K562 (cell line): ENCODE results near the gene BCL6B. TPM values are rescaled to one million over a fixed set of nuclear protein-coding genes. Genes with fewer than 3 reads are reported as not detected.

ENCODE experiments used
- ATAC-seq: fragments of 200-7000 bp; cut with Tn5 transposase; 3 replicates; pipeline ENCODE4 v1.9.1; 2020; ENCODE audit warnings: moderate library complexity
- BruUV-seq: library from RNA; stranded (reverse); fragments of 400-500 nt; replicated peaks from 2 replicates; lab custom pipeline; 2021; lab: Mats Ljungman, UMichigan
- CTCF ChIA-PET: fragments of 300-600 bp; formaldehyde crosslinking; extraction: SDS; loops from one replicate; lab custom pipeline; 2021; ENCODE audit warnings: low intra/inter-chr PET ratio; lab: Yijun Ruan, JAX
- POLR2A ChIA-PET: fragments of 300-600, 350-650 bp; sonication (Branson Sonifier 250); formaldehyde crosslinking; extraction: SDS; loops from one replicate; lab custom pipeline; 2021; ENCODE audit warnings: antibody characterized with exemption, inconsistent platforms; lab: Yijun Ruan, JAX
- DNase-seq, 4 experiments: peaks; one replicate each; pipeline versions ENCODE4 v3.0.0 to v3.0.0-alpha.2; 2011 to 2018; ENCODE audit warnings: low spot score in 3 of 4, mixed read lengths in 3 of 4; ENCODE audit errors: extremely low read depth in 1 of 4
- FAIRE-seq: peaks from 2 replicates; lab custom pipeline; 2011; peaks lifted over from hg19 to GRCh38; lab: Jason Lieb, UNC
- H2AFZ ChIP-seq: 2 replicates; pipeline ENCODE4 v1.6.0; 2011; ENCODE audit warnings: low read depth, low read length, control low read depth, inconsistent platforms
- H3K27ac ChIP-seq: fragments of 200-600 bp; 3 replicates; pipeline ENCODE4 v1.8.0; 2011; ENCODE audit warnings: low read depth, mild to moderate bottlenecking, control low read depth, inconsistent platforms, low read length, moderate library complexity, mixed read lengths; ENCODE audit errors: extremely low read depth
- H3K27me3 ChIP-seq, 2 experiments: fragments of 300-600 bp in 1 of 2; 2 replicates in 1 of 2; 3 replicates in 1 of 2; pipeline versions ENCODE4 v1.6.0 to v1.8.0; 2011; ENCODE audit warnings: inconsistent platforms in 2 of 2, low read length in 2 of 2, mild to moderate bottlenecking in 1 of 2, mixed read lengths in 1 of 2, moderate library complexity in 1 of 2; ENCODE audit not compliant: control insufficient read depth in 2 of 2, insufficient read depth in 2 of 2
- H3K36me3 ChIP-seq: fragments of 300-600 bp; 3 replicates; pipeline ENCODE4 v1.8.0; 2011; ENCODE audit warnings: mild to moderate bottlenecking, low read length, inconsistent platforms; ENCODE audit not compliant: control insufficient read depth, insufficient read depth
- H3K4me1 ChIP-seq, 2 experiments: fragments of 200-600 bp in 1 of 2; replicated peaks in 1 of 2; 2 replicates in 1 of 2; 3 replicates in 1 of 2; pipeline versions ENCODE4 v1.5.1 to v1.8.0; 2011; ENCODE audit warnings: inconsistent platforms in 2 of 2, low read length in 2 of 2, mild to moderate bottlenecking in 1 of 2, mixed read lengths in 1 of 2, moderate library complexity in 1 of 2; ENCODE audit not compliant: control insufficient read depth in 2 of 2, insufficient read depth in 2 of 2
- H3K4me2 ChIP-seq: 2 replicates; pipeline ENCODE4 v1.6.1; 2011; ENCODE audit warnings: low read length, control low read depth, inconsistent platforms, mixed read lengths; ENCODE audit not compliant: insufficient read depth
- H3K4me3 ChIP-seq: fragments of 200-600 bp; sonication (generic), shearing (Covaris generic); 2 replicates; pipeline ENCODE4 v1.5.1; 2016; ENCODE audit warnings: control low read depth, inconsistent platforms
- H3K79me2 ChIP-seq: fragments of 200-600 bp; 3 replicates; pipeline ENCODE4 v1.8.0; 2011; ENCODE audit warnings: low read length, inconsistent platforms; ENCODE audit not compliant: control insufficient read depth, insufficient read depth
- H3K9ac ChIP-seq, 2 experiments: 2 replicates each; pipeline versions ENCODE4 v1.6.0 to v1.6.1; 2011; ENCODE audit warnings: low read depth in 2 of 2, low read length in 2 of 2, control low read depth in 1 of 2, inconsistent platforms in 1 of 2, mild to moderate bottlenecking in 1 of 2, mixed read lengths in 1 of 2; ENCODE audit not compliant: insufficient read depth in 1 of 2
- H3K9me1 ChIP-seq: one replicate; pipeline ENCODE4 v1.6.0; 2011; ENCODE audit warnings: inconsistent platforms, mild to moderate bottlenecking, low read length, moderate library complexity; ENCODE audit not compliant: control insufficient read depth, insufficient read depth
- H3K9me3 ChIP-seq: replicated peaks from 2 replicates; pipeline ENCODE4 v1.5.1; 2011; ENCODE audit warnings: low read depth, low read length, inconsistent platforms; ENCODE audit not compliant: control insufficient read depth, insufficient read depth
- H4K20me1 ChIP-seq: replicated peaks from 2 replicates; pipeline ENCODE4 v1.6.1; 2011; ENCODE audit warnings: low read length, inconsistent platforms, mixed read lengths; ENCODE audit not compliant: control insufficient read depth, insufficient read depth
- CEBPB ChIP-seq: fragments of 450-650 bp; IDR thresholded peaks from 2 replicates; pipeline ENCODE4 v1.6.1; 2016; ENCODE audit warnings: missing genetic modification characterization, missing compliant biosample characterization
- COPS2 ChIP-seq: fragments of 450-650 bp; conservative IDR thresholded peaks from 2 replicates; pipeline ENCODE4 v1.6.1; 2016; ENCODE audit warnings: mild to moderate bottlenecking, moderate library complexity
- CREB5 ChIP-seq: fragments of 250-450 bp; sonication (Bioruptor Pico); IDR thresholded peaks from 2 replicates; pipeline ENCODE4 v1.5.0; 2020; ENCODE audit warnings: mild to moderate bottlenecking
- FOS ChIP-seq: IDR thresholded peaks from 3 replicates; pipeline ENCODE4 v1.6.1; 2011; ENCODE audit not compliant: insufficient read length; ENCODE audit errors: extremely low read depth
- HNRNPLL ChIP-seq: fragments of 200-400 bp; formaldehyde crosslinking; IDR thresholded peaks from 2 replicates; pipeline ENCODE4 v1.6.1; 2017; ENCODE audit warnings: low read length, low read depth, mild to moderate bottlenecking; ENCODE audit not compliant: poor library complexity, severe bottlenecking
- JUN ChIP-seq, 2 experiments: sonication (generic) in 1 of 2; formaldehyde crosslinking in 1 of 2; IDR thresholded peaks; 2 replicates each; pipeline versions ENCODE4 v1.6.1 to v1.8.0; 2012 to 2022; ENCODE audit warnings: borderline replicate concordance in 2 of 2, mild to moderate bottlenecking in 2 of 2, improper control_type of control experiment in 1 of 2, low read depth in 1 of 2, low read length in 1 of 2, missing genetic modification reagents in 1 of 2
- KAT7 ChIP-seq: sonication (generic); formaldehyde crosslinking; IDR thresholded peaks from 2 replicates; pipeline ENCODE4 v1.8.0; 2022; ENCODE audit warnings: missing genetic modification reagents, mild to moderate bottlenecking, borderline replicate concordance
- KLF1 ChIP-seq: fragments of 450-650 bp; IDR thresholded peaks from 2 replicates; pipeline ENCODE4 v1.6.1; 2016; ENCODE audit warnings: missing genetic modification characterization, missing compliant biosample characterization
- MAZ ChIP-seq, 2 experiments: fragments of 450-650 bp in 1 of 2; sonication (generic) in 1 of 2; formaldehyde crosslinking; IDR thresholded peaks in 1 of 2; conservative IDR thresholded peaks in 1 of 2; 2 replicates each; pipeline versions ENCODE4 v1.4.0 to v1.5.0; 2020; ENCODE audit warnings: mild to moderate bottlenecking in 1 of 2, missing genetic modification reagents in 1 of 2
- MLLT1 ChIP-seq, 2 experiments: fragments of 450-650 bp; IDR thresholded peaks; 2 replicates each; pipeline ENCODE4 v1.6.1; 2016
- NFATC3 ChIP-seq: fragments of 450-650 bp; IDR thresholded peaks from 2 replicates; pipeline ENCODE4 v1.6.1; 2017; ENCODE audit warnings: mild to moderate bottlenecking
- NONO ChIP-seq, 2 experiments: fragments of 200-400 bp in 1 of 2; fragments of 450-650 bp in 1 of 2; formaldehyde crosslinking in 1 of 2; IDR thresholded peaks; 2 replicates each; pipeline ENCODE4 v1.6.1; 2017; ENCODE audit warnings: low read depth in 2 of 2, mild to moderate bottlenecking in 2 of 2, moderate library complexity in 2 of 2, low read length in 1 of 2
- POLR2A ChIP-seq: fragments of 450-650 bp; conservative IDR thresholded peaks from 2 replicates; pipeline ENCODE4 v1.6.1; 2016
- XRCC5 ChIP-seq: fragments of 200-400 bp; formaldehyde crosslinking; IDR thresholded peaks from 2 replicates; pipeline ENCODE4 v1.6.1; 2017; ENCODE audit warnings: low read depth, mild to moderate bottlenecking, low read length
- YY1 ChIP-seq, 3 experiments: IDR thresholded peaks; 2 replicates each; pipeline ENCODE4 v1.6.1; 2011; ENCODE audit warnings: low read length in 2 of 3, mild to moderate bottlenecking in 2 of 3, moderate library complexity in 2 of 3, borderline replicate concordance in 1 of 3, control low read depth in 1 of 3, low read depth in 1 of 3; ENCODE audit not compliant: insufficient read depth in 3 of 3, insufficient replicate concordance in 2 of 3, control insufficient read depth in 1 of 3, insufficient read length in 1 of 3; ENCODE audit errors: extremely low read depth in 1 of 3
- ZNF507 ChIP-seq: conservative IDR thresholded peaks from 2 replicates; pipeline ENCODE4 v1.6.1; 2017; ENCODE audit warnings: missing genetic modification characterization, missing compliant biosample characterization
- WGBS: fragments of 100-300 bp; shearing (Covaris generic); methylation state at CpG from one replicate; pipeline ENCODE4 v1.1.6; 2016; ENCODE audit warnings: low coverage, mixed read lengths; ENCODE audit not compliant: insufficient coverage; ENCODE audit errors: missing lambda C conversion rate; 5-methylcytosine and 5-hydroxymethylcytosine counted together
- in situ Hi-C: fragments of 300-500 bp; cut with MboI; formaldehyde crosslinking; loops from 4 replicates; pipeline ENCODE4 v1.15.0; 2018; ENCODE audit warnings: inconsistent platforms, mixed read lengths
- intact Hi-C: fragments of 100-400 bp; cut with micrococcal nuclease; formaldehyde crosslinking; loops from 2 replicates; pipeline ENCODE4 v1.14.2; 2022
- polyA plus RNA-seq, 8 experiments: library from polyadenylated mRNA; depleted of rRNA in 4 of 8; stranded (reverse) in 5 of 8; unstranded in 3 of 8; fragments of >200 nt; fragmentation: Nextera tagmentation in 2 of 8; fragmentation: Illumina TruSeq in 1 of 8; extraction: Ambion mirVana in 2 of 8; extraction: Trizol in 1 of 8; gene quantifications; 2 replicates each; pipeline versions ENCODE4 v1.2.1 to v1.2.3, GENCODE V29; 2011 to 2014; ENCODE audit warnings: inconsistent platforms in 1 of 8, missing spikeins in 1 of 8
- total RNA-seq, 7 experiments: library from RNA; depleted of rRNA in 6 of 7; stranded (reverse); fragments of >200 nt in 6 of 7; fragmentation: Illumina TruSeq in 2 of 7; extraction: Trizol in 2 of 7; gene quantifications; 2 replicates each; pipeline versions ENCODE4 v1.2.1 to v1.2.3, GENCODE V29; 2011 to 2021; ENCODE audit warnings: low replicate concordance in 1 of 7

The BCL6B gene
- total and polyA plus RNA-seq, 9 of the 15 experiments (the other 6 are each of a cell fraction or from before 2014, with no cell fraction given) = 0.89 to 5.0 (median 3.6) TPM

GRCh38 chr17:7035591-7036368, 12.9 kb downstream of the BCL6B start, which contains the start of gene SLC16A13:
Gene SLC16A13, plus strand, starts transcription at chr17:7036015. Its CDS starts 368 bp downstream, at chr17:7036383.
- H3K9ac ChIP-seq = peak within 1 kb of the TSS; percentile 85 to 94
- H3K9me1 ChIP-seq = no peaks in the 10 kb centered on the region
- WGBS = 1% methylated on average over 34 of the region's 52 CpGs
- in situ Hi-C loops (loop anchor here (25.0 kb wide), 1 partner anchor 527 kb away; the partner anchor contains the start of genes SENP3 and TNFSF13), intact Hi-C loops (no loop called here)
- ChIA-PET POLR2A (interaction anchor here (0.5 to 1.3 kb wide), 13 partner anchors 8 to 897 kb away, joined by 3 to 10 read pairs (median 3); partner anchors contain the start of genes RNASEK, SLC16A11 and WRAP53), CTCF (no interaction called here)
- BruUV-seq = no TSS peak
- H3K4me1 ChIP-seq = peaks cover 11 to 20% of the 10 kb centered on the region in 2 experiments; a peak in 4 of 5 replicates
- H3K27me3 ChIP-seq = no peaks in the 10 kb centered on the region
- H2AFZ ChIP-seq = peak within 1 kb of the TSS; percentile 87
- peak within 1 kb of the TSS; percentile 90 for H3K27ac ChIP-seq
- ATAC-seq = peak; percentile 95
- FAIRE-seq = peak; percentile 95
- no peaks in the 10 kb centered on the region for H3K36me3 ChIP-seq
- no peaks in the 10 kb centered on the region for H4K20me1 ChIP-seq
- H3K4me3 ChIP-seq = peak within 1 kb of the TSS; percentile 77
- H3K9me3 ChIP-seq = no peaks in the 10 kb centered on the region
- peaks cover 21% of the 10 kb centered on the region for H3K79me2 ChIP-seq
- H3K4me2 ChIP-seq = peak within 1 kb of the TSS; percentile 91
- peak; percentile 95 to 99 (median 96) for DNase-seq
- TF ChIP-seq XRCC5 (no peak), MAZ (CRISPR knock-in tag; conservative IDR thresholded peaks at IDR 0.05 in 1 of 2, IDR thresholded peaks at IDR 0.05 in 1 of 2) (peak in 1 of 2 experiments; percentile 28; a peak in 1 of 4 replicates), NONO (IDR thresholded peaks at IDR 0.05; ENCODE audit: low read depth in 2 of 2, low read length in 1 of 2) (no peak), CEBPB (tag) (no peak), NFATC3 (no peak), KAT7 (peak; percentile 76; the same call in 1 of the 2 replicates), MLLT1 (IDR thresholded peaks at IDR 0.05) (0 out of 4 replicates have a peak, but pooled peaks of 1 of the 2 experiments have one; percentile 21), KLF1 (tag) (no peak), COPS2 (no peak), POLR2A (peak; percentile 94), HNRNPLL (peak; percentile 28), YY1 (IDR thresholded peaks at IDR 0.05; ENCODE audit: borderline replicate concordance in 1 of 3, control insufficient read depth in 1 of 3, extremely low read depth in 1 of 3, insufficient read depth in 3 of 3, insufficient read length in 1 of 3, insufficient replicate concordance in 2 of 3, low read depth in 1 of 3, low read length in 2 of 3) (peak in 1 of 3 experiments; percentile 7), ZNF507 (tag) (no peak), FOS (no peak), JUN (IDR thresholded peaks at IDR 0.05; ENCODE audit: borderline replicate concordance, low read depth, low read length) (no peak), JUN (CRISPR knock-in tag; IDR thresholded peaks at IDR 0.05; ENCODE audit: borderline replicate concordance) (no peak), CREB5 (no peak)
